Effector CD8-positive, alpha-beta T cell (primary cell): ENCODE data around the gene NHERF2.

Source experiments
- DNase-seq: peaks from one replicate; lab custom pipeline; 2025; lab: John Stamatoyannopoulos, UW

NHERF2 gene

GRCh38 chr16:2082983-2083364, 56.3 kb downstream of the NHERF2 start:
- no peak for DNase-seq

DNA sequence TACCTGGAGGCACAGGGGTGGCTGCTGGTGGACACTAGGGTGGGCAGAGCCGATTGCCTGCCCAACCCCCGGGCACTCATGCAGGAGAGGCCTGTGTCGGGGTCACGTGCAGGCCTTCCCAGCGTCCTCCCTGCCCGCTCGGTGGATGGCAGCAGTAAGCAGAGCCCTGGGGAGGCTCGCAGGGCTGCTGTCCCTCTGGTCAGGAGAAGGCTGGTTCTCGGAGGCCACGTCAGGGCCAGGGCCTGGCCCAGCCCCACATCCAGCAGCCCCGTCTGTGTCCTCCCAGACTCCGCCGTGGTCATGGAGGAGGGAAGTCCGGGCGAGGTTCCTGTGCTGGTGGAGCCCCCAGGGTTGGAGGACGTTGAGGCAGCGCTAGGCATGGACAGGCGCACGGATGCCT, 56.7 kb downstream of the NHERF2 start:
- no peak for DNase-seq

DNA sequence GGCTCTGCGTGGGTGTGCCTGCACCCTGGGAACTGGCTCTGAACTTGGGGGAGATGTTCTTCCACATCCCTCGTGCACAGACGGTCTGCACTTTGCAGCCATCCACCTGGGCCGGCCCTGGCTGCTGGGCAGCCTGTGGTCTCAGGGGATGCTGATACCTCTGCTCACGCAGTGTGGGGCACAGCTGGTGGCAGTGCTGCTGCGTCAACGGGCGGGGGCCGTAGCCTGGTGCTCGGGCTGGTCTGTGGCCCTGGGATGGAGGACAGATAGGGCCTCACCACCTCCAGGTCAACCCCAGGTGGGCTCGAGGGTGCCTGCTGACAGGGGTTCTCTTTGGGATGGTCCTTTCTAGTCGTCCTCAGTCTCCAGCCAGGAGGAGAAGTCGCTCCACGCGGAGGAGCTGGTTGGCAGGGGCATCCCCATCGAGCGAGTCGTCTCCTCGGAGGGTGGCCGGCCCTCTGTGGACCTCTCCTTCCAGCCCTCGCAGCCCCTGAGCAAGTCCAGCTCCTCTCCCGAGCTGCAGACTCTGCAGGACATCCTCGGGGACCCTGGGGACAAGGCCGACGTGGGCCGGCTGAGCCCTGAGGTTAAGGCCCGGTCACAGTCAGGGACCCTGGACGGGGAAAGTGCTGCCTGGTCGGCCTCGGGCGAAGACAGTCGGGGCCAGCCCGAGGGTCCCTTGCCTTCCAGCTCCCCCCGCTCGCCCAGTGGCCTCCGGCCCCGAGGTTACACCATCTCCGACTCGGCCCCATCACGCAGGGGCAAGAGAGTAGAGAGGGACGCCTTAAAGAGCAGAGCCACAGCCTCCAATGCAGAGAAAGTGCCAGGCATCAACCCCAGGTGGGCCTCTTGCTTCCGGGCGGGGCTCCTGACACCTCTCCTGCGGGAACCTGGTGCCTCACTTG, 57.4 kb downstream of the NHERF2 start:
- no peak for DNase-seq

DNA sequence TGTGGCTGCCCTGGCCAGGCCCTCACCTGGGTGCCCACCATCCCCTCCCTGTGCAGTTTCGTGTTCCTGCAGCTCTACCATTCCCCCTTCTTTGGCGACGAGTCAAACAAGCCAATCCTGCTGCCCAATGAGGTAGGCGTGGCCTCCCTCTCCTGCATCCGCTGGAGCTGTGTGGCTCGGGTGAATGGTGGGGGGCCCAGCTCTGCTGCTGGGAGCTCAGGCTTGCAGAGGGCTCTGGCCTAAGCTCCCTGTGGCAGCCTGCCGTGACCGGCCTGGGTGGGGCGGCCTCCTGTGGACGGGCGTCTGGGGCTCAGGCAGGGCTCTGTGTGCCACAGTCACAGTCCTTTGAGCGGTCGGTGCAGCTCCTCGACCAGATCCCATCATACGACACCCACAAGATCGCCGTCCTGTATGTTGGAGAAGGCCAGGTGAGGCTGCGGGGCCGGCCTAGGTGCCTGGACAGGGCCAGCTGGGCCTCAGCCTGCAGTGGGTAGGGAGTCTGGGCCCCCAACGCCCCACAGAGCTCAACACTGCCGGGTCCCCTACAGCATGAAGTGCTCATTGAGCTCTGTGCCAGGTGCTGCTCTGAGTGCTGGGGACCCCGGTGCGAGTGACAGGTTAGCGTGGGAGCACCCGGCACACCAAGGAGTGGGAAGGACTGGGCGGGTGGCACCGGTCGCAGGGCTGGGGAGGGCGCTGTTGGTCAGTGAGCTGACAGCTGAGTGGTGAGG, 58.4 kb downstream of the NHERF2 start:
- DNase-seq, result no peak

DNA sequence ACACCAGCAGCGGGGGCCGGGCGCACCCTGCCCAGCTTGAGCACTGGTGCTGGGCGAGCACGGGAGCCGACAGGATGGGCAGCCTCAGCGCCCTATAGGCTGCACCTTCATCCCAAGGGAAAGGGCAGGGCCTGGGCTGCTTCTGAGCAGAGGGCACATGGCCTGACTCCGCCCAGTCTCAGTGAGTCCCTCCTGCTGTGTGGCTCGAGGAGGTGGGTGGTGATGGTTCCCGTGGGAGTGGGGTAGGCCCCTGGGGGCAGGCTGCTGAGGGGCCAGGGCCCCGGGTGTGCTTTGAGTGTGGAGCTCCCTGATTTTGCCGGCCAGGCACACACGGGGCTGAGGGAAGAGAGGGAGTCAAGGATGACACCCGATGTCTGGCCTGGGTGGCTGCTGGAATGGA, 59.0 kb downstream of the NHERF2 start:
- no peak for DNase-seq

- DNase-seq, result no peak
These were observed 59.5 kb downstream of the NHERF2 start for GRCh38 chr16:2086106-2086742.

GRCh38 chr16:2086812-2087747, 60.4 kb downstream of the NHERF2 start:
- no peak for DNase-seq

DNA sequence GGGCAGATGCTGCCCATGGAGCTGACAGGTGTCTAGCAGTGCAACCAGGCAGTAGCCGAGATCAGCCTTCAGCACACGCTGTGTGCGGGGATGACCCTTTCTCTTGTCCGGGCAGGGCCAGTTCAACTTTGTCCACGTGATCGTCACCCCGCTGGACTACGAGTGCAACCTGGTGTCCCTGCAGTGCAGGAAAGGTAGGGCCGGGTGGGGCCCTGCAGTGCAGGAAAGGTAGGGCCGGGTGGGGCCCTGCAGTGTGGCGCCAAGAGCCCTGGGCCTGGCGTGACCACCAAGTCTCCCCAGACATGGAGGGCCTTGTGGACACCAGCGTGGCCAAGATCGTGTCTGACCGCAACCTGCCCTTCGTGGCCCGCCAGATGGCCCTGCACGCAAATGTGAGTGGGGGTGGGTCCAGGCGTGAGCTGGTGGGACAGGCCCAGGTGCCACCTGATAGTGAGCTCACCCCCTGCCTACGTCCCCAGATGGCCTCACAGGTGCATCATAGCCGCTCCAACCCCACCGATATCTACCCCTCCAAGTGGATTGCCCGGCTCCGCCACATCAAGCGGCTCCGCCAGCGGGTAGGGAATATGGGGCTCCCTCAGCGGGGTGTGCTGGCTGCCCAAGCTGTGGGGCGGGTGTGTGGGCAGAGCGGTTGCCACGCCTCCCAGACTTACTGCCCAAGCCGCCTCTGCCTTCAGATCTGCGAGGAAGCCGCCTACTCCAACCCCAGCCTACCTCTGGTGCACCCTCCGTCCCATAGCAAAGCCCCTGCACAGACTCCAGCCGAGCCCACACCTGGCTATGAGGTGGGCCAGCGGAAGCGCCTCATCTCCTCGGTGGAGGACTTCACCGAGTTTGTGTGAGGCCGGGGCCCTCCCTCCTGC, 61.3 kb downstream of the NHERF2 start:
- DNase-seq, result no peak
